Measurements from ENCODE around the gene LDHA.

GRCh38 chr11:18449251-18449650, 54.9 kb downstream of the LDHA start:
- TF ChIP-seq POLR2A (IDR thresholded peaks at IDR 0.05): no peak
- no peak for TF ChIP-seq CTCF (IDR thresholded peaks at IDR 0.05 in 4 of 5, conservative IDR thresholded peaks at IDR 0.05 in 1 of 5)
